B cell (primary cell): Measurements from ENCODE around the gene RAB11FIP5. TPM values are rescaled to one million over a fixed set of nuclear protein-coding genes. Genes with fewer than 3 reads are reported as not detected.

ENCODE experiments used
- ATAC-seq: fragments of 200-7000 bp; cut with Tn5 transposase; one replicate; pipeline ENCODE4 v1.10.0; 2021; ENCODE audit warnings: low read depth, mild to moderate bottlenecking, moderate number of reproducible peaks, moderate library complexity
- CTCF ChIA-PET: fragments of 350-600 bp; sonication (Branson Sonifier 250); formaldehyde crosslinking; loops from one replicate; lab custom pipeline; 2021; ENCODE audit warnings: antibody characterized with exemption, inconsistent platforms; lab: Charles Lee
- POLR2A ChIA-PET: fragments of 350-600 bp; sonication (Branson Sonifier 250); formaldehyde crosslinking; loops from one replicate; lab custom pipeline; 2021; ENCODE audit warnings: antibody characterized with exemption; lab: Charles Lee
- DNase-seq: peaks from one replicate; pipeline ENCODE4 v3.0.0; 2013
- H2AFZ ChIP-seq: 2 replicates; pipeline ENCODE4 v1.6.1; 2012; ENCODE audit warnings: mild to moderate bottlenecking, low read depth, low read length; ENCODE audit not compliant: insufficient read depth, poor library complexity, severe bottlenecking
- H3K27ac ChIP-seq, 2 donors: 1 replicate in 1 of 2; 2 replicates in 1 of 2; pipeline ENCODE4 v1.5.1; 2012 to 2013; ENCODE audit warnings: low read length in 2 of 2, mild to moderate bottlenecking in 2 of 2, moderate library complexity in 1 of 2
- H3K27me3 ChIP-seq, 4 experiments: fragments of 200-600 bp in 1 of 4; sonication (generic) in 1 of 4; replicated peaks in 1 of 4; 1 replicate in 2 of 4; 2 replicates in 2 of 4; pipeline versions ENCODE4 v1.6.1 to v1.7.0; 2013 to 2016; ENCODE audit warnings: low read length in 3 of 4, mild to moderate bottlenecking in 2 of 4, mixed read lengths in 1 of 4, moderate library complexity in 1 of 4; ENCODE audit not compliant: insufficient read depth in 4 of 4, control insufficient read depth in 3 of 4; ENCODE audit errors: control extremely low read depth in 1 of 4
- H3K36me3 ChIP-seq, 2 experiments: replicated peaks in 1 of 2; 1 replicate in 1 of 2; 2 replicates in 1 of 2; pipeline versions ENCODE4 v1.6.1 to v1.7.1; 2013; ENCODE audit warnings: low read length in 1 of 2; ENCODE audit not compliant: insufficient read depth in 2 of 2, control insufficient read depth in 1 of 2; ENCODE audit errors: control extremely low read depth in 1 of 2, extremely low read depth in 1 of 2
- H3K4me1 ChIP-seq, 2 donors: fragments of 200-600 bp in 1 of 2; sonication (generic) in 1 of 2; 1 replicate in 1 of 2; 2 replicates in 1 of 2; pipeline versions ENCODE4 v1.5.1 to v1.6.1; 2013 to 2017; ENCODE audit warnings: low read length in 2 of 2; ENCODE audit not compliant: control insufficient read depth in 2 of 2, insufficient read depth in 2 of 2
- H3K4me2 ChIP-seq: replicated peaks from 2 replicates; pipeline ENCODE3; 2012; ENCODE audit warnings: mild to moderate bottlenecking, low read depth, low read length; ENCODE audit not compliant: poor library complexity, severe bottlenecking
- H3K4me3 ChIP-seq, 5 experiments: fragments of 200-600 bp in 1 of 5; sonication (generic) in 1 of 5; 1 replicate in 3 of 5; 2 replicates in 2 of 5; pipeline versions ENCODE4 v1.5.1 to v1.7.0; 2011 to 2016; ENCODE audit warnings: low read length in 4 of 5, mild to moderate bottlenecking in 4 of 5, low read depth in 2 of 5, control low read depth in 1 of 5, moderate library complexity in 1 of 5; ENCODE audit not compliant: insufficient read depth in 1 of 5; ENCODE audit errors: control extremely low read depth in 1 of 5, extremely low read depth in 1 of 5
- H3K79me2 ChIP-seq: fragments of 200-600 bp; sonication (generic); one replicate; pipeline ENCODE4 v1.6.0; 2016; ENCODE audit warnings: low read length; ENCODE audit not compliant: control insufficient read depth, insufficient read depth
- H3K9ac ChIP-seq: fragments of 200-600 bp; sonication (generic); 2 replicates; pipeline ENCODE4 v1.6.1; 2017; ENCODE audit warnings: mild to moderate bottlenecking, low read length, moderate library complexity
- H3K9me3 ChIP-seq, 3 donors: one replicate each; pipeline versions ENCODE4 v1.6.1 to v1.7.1; 2013; ENCODE audit warnings: low read length in 2 of 3; ENCODE audit not compliant: control insufficient read depth in 2 of 3, insufficient read depth in 1 of 3; ENCODE audit errors: control extremely low read depth in 1 of 3
- H4K20me1 ChIP-seq: 2 replicates; pipeline ENCODE4 v1.6.0; 2012; ENCODE audit warnings: mild to moderate bottlenecking, low read length; ENCODE audit not compliant: insufficient read depth, control insufficient read depth, poor library complexity, severe bottlenecking
- H3K27ac Mint-ChIP-seq: one replicate; pipeline ENCODE4 v1.8.0; 2021; ENCODE audit warnings: mixed read lengths
- H3K27me3 Mint-ChIP-seq: one replicate; pipeline ENCODE4 v1.8.0; 2021; ENCODE audit warnings: mixed read lengths
- H3K4me1 Mint-ChIP-seq: one replicate; pipeline ENCODE4 v1.8.0; 2021; ENCODE audit warnings: mixed read lengths
- H3K4me3 Mint-ChIP-seq: one replicate; pipeline ENCODE4 v1.8.0; 2021; ENCODE audit warnings: mixed read lengths
- H3K9me3 Mint-ChIP-seq: one replicate; pipeline ENCODE4 v1.8.0; 2022; ENCODE audit warnings: mixed read lengths; ENCODE audit not compliant: insufficient read depth
- EZH2 ChIP-seq: IDR thresholded peaks from 2 replicates; pipeline ENCODE4 v1.6.1; 2012; ENCODE audit warnings: borderline replicate concordance, low read depth, mild to moderate bottlenecking, moderate library complexity, low read length; ENCODE audit not compliant: insufficient read depth, poor library complexity, severe bottlenecking
- WGBS: methylation state at CpG from one replicate; pipeline ENCODE4 v1.1.5; 2013; ENCODE audit warnings: missing lambda C conversion rate; ENCODE audit not compliant: insufficient coverage; 5-methylcytosine and 5-hydroxymethylcytosine counted together
- intact Hi-C: fragments of 100-400 bp; cut with micrococcal nuclease; formaldehyde crosslinking; loops from one replicate; pipeline ENCODE4 v1.10.0; 2022
- polyA plus RNA-seq: library from polyadenylated mRNA; depleted of rRNA; stranded (reverse); fragments of >200 nt; gene quantifications from 2 replicates; pipeline ENCODE4 v1.2.3, GENCODE V29; 2012
- total RNA-seq, 2 donors: library from RNA; stranded (reverse); fragments of 120-200 nt in 1 of 2; gene quantifications; 1 replicate in 1 of 2; 2 replicates in 1 of 2; pipeline versions ENCODE4 v1.2.3 to v1.2.4, GENCODE V29; 2013 to 2022
- TF ChIP-seq, protein P1 (sequence below): fragments of 200-600 bp; IDR thresholded peaks from one replicate; pipeline ENCODE4 v1.8.0; 2022; ENCODE audit warnings: antibody characterized with exemption, mild to moderate bottlenecking

Gene RAB11FIP5
- total and polyA plus RNA-seq, 2 donors (not counting 1 experiment from before 2014, with no cell fraction given) = 1.7 to 4.6 TPM

DNA sequence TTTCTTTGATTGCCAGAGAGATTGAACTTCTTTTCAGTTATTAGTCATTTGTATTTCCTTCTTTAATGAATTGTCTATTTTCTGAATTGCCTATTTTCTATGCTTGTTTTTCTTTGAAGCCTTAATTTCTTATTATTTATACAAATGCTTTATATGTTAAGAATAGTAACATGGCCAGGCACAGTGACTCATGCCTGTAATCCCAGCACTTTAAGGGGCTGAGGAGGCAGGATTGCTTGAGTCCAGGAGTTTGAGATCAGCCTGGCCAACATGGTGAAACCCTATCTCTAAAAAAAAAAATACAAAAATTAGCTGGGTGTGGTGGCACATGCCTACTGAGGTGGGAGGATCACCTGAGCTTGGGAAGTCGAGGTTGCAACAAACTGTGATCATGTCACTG lies 4.7 kb upstream of the RAB11FIP5 start:
- ATAC-seq (no peak), DNase-seq (no peak)
- H3K9me3 ChIP-seq = no peaks in the 10 kb centered on the region
- peaks cover 1% of the 10 kb centered on the region for H3K4me1 Mint-ChIP-seq
- no peaks in the 10 kb centered on the region for H3K79me2 ChIP-seq
- intact Hi-C loops = no loop called here
- 71% methylated on average over 1 of the region's 1 CpG for WGBS
- H3K27ac Mint-ChIP-seq = no peak overlapping the region
- no peak overlapping the region for H3K9ac ChIP-seq
- H3K27ac ChIP-seq = no peak overlapping the region
- peaks cover 4 to 5% of the 10 kb centered on the region in 2 donors for H3K4me1 ChIP-seq
- no peak overlapping the region for H3K4me3 Mint-ChIP-seq
- ChIA-PET CTCF (interaction anchor here (1.2 kb wide), 1 partner anchor 256 kb away, joined by 3 read pairs; no protein-coding TSS in a partner anchor), POLR2A (no interaction called here)
- H3K27me3 ChIP-seq = peaks cover 0 to 4% (median 0%) of the 10 kb centered on the region in 4 experiments
- no peak overlapping the region for H2AFZ ChIP-seq
- H3K27me3 Mint-ChIP-seq = peaks cover 15% of the 10 kb centered on the region
- H3K4me3 ChIP-seq = no peak overlapping the region
- H3K9me3 Mint-ChIP-seq = no peaks in the 10 kb centered on the region
- no peaks in the 10 kb centered on the region for H4K20me1 ChIP-seq
- no peak overlapping the region for H3K4me2 ChIP-seq
- H3K36me3 ChIP-seq = no peaks in the 10 kb centered on the region
- TF ChIP-seq EZH2 = no peak
- TF ChIP-seq, protein P1, sequence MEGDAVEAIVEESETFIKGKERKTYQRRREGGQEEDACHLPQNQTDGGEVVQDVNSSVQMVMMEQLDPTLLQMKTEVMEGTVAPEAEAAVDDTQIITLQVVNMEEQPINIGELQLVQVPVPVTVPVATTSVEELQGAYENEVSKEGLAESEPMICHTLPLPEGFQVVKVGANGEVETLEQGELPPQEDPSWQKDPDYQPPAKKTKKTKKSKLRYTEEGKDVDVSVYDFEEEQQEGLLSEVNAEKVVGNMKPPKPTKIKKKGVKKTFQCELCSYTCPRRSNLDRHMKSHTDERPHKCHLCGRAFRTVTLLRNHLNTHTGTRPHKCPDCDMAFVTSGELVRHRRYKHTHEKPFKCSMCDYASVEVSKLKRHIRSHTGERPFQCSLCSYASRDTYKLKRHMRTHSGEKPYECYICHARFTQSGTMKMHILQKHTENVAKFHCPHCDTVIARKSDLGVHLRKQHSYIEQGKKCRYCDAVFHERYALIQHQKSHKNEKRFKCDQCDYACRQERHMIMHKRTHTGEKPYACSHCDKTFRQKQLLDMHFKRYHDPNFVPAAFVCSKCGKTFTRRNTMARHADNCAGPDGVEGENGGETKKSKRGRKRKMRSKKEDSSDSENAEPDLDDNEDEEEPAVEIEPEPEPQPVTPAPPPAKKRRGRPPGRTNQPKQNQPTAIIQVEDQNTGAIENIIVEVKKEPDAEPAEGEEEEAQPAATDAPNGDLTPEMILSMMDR = no peak

DNA sequence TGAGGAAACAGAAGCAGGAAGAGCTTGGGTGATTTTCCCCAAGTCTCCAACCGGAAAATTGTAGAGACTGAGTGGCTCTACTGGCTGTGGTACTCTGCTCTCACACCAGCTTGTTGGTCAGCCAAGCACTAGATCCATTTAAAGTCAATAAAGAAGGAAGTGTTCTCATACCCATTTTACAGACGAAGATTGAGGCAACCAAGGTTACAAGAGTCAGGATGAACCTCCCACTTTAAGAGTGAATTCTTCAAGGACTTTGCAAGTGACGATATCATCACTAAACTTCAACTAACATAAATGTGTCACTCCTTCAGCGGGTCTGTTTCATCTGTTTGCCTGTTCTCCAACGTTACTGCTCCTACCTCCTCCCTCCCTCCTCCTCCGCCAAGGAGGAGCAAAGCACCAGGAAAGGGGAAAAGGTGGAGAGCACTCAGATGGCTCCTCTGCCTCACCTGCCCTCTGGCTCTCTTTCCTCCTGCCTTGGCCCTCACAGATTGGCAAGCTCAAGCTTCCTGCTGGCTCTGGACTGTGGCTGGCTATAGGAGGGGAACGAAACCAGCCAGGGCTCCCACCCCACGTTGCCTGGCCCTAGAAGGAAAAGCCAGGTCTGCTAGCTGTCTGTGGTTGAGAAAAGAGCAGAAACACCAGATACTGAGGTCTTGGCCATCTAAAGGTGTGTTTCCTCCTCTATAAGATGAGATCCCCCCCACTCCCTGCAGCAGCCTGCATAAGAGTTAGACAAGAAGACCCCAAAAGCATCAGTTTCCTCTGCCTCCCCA lies 3.6 kb upstream of the RAB11FIP5 start:
- intact Hi-C loops = no loop called here
- Histone ChIP-seq H3K9me3 (peaks cover 0 to 8% (median 0%) of the 10 kb centered on the region in 3 donors), H3K36me3 (no peaks in the 10 kb centered on the region), H3K4me1 (peaks cover 14% of the 10 kb centered on the region in 2 donors), H3K27me3 (peaks cover 0 to 13% (median 4%) of the 10 kb centered on the region in 4 experiments), H3K4me2 (no peak overlapping the region), H3K9ac (no peak overlapping the region), H3K27ac (no peak overlapping the region), H3K4me3 (no peak overlapping the region), H4K20me1 (no peaks in the 10 kb centered on the region), H3K79me2 (no peaks in the 10 kb centered on the region), H2AFZ (no peak overlapping the region)
- POLR2A ChIA-PET = no interaction called here
- no peak overlapping the region for H3K4me3 Mint-ChIP-seq
- CTCF ChIA-PET = interaction anchor here (1.2 kb wide), 1 partner anchor 255 kb away, joined by 3 read pairs; no protein-coding TSS in a partner anchor
- WGBS = 80% methylated on average over 5 of the region's 8 CpGs
- peaks cover 7% of the 10 kb centered on the region for H3K4me1 Mint-ChIP-seq
- ATAC-seq (no peak), DNase-seq (no peak)
- no peaks in the 10 kb centered on the region for H3K9me3 Mint-ChIP-seq
- TF ChIP-seq, protein P1 = no peak
- no peak for TF ChIP-seq EZH2
- H3K27ac Mint-ChIP-seq = no peak overlapping the region
- H3K27me3 Mint-ChIP-seq = peaks cover 18% of the 10 kb centered on the region
